Kidney epithelial cell (primary cell): ENCODE data around the gene TRPC5OS. TPM values are rescaled to one million over a fixed set of nuclear protein-coding genes. Genes with fewer than 3 reads are reported as not detected.

Experiments
- DNase-seq: peaks from one replicate; pipeline ENCODE4 v3.0.0-alpha.2; 2010; ENCODE audit warnings: low read depth
- H3K27me3 ChIP-seq: 2 replicates; pipeline ENCODE4 v1.6.0; 2011; ENCODE audit warnings: low read length; ENCODE audit not compliant: control insufficient read depth, insufficient read depth
- H3K36me3 ChIP-seq: 2 replicates; pipeline ENCODE4 v1.5.1; 2011; ENCODE audit warnings: low read length; ENCODE audit not compliant: control insufficient read depth, insufficient read depth
- H3K4me3 ChIP-seq: 2 replicates; pipeline ENCODE4 v1.5.1; 2011; ENCODE audit warnings: low read depth, mild to moderate bottlenecking, control low read depth, low read length
- total RNA-seq: library from RNA; depleted of rRNA; stranded (reverse); fragments of >200 nt; gene quantifications from 2 replicates; pipeline ENCODE4 v1.2.3, GENCODE V29; 2015
- TF ChIP-seq, protein P1 (sequence below): IDR thresholded peaks from 2 replicates; pipeline ENCODE4 v1.5.1; 2011; ENCODE audit warnings: mild to moderate bottlenecking, moderate library complexity, low read length, control low read depth, inconsistent platforms; ENCODE audit not compliant: insufficient read depth, poor library complexity, severe bottlenecking

TRPC5OS gene
- total RNA-seq, 1 donor from 2014 or later, result not detected

DNA sequence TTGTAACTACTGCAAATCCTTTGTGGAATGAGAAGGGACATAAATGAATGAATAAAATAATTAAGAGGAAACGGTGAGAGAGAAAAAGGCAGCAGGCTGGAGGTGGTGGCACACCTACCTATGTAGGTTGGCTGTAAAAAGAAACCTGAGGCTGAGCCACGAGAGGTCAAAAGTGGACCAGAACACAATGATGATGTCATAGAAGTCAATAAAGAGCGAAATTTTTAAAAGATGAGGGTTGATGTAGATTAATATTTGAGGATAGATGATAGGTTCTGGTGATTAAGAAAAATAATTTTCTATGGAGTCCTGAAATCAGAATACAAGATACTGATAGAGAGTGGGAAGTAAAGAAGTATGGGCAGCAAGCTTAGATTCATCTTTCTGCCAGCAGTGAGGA, 1.7 kb downstream of the TRPC5OS start:
- no peak for DNase-seq
- no peaks in the 10 kb centered on the region for H3K36me3 ChIP-seq
- TF ChIP-seq, protein P1, sequence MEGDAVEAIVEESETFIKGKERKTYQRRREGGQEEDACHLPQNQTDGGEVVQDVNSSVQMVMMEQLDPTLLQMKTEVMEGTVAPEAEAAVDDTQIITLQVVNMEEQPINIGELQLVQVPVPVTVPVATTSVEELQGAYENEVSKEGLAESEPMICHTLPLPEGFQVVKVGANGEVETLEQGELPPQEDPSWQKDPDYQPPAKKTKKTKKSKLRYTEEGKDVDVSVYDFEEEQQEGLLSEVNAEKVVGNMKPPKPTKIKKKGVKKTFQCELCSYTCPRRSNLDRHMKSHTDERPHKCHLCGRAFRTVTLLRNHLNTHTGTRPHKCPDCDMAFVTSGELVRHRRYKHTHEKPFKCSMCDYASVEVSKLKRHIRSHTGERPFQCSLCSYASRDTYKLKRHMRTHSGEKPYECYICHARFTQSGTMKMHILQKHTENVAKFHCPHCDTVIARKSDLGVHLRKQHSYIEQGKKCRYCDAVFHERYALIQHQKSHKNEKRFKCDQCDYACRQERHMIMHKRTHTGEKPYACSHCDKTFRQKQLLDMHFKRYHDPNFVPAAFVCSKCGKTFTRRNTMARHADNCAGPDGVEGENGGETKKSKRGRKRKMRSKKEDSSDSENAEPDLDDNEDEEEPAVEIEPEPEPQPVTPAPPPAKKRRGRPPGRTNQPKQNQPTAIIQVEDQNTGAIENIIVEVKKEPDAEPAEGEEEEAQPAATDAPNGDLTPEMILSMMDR, result no peak

DNA sequence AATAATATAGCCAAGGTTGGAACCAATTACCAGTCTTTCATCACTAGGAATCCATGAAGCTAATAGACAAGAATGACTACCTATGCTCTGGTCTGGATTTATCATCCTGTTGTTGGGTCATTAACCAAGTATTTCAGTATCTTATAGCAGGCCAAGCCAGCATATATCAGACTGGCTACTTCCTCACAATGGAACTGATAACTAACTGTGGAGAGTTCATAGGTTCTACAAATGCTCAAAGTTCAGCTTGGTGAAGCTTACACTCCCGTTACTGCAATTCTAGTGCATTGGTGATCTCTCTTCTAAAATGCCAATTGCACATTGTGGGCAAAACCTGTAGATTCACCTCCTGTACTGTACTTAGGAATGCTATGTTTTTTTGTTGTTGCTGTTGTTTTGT, 4.8 kb downstream of the TRPC5OS start:
- no peak for DNase-seq
- TF ChIP-seq, protein P1, result no peak
- Histone ChIP-seq H3K27me3 (peaks cover 2% of the 10 kb centered on the region), H3K36me3 (no peaks in the 10 kb centered on the region), H3K4me3 (no peak overlapping the region)

More for the DNA sequence above, 1.7 kb downstream of the TRPC5OS start:
- Histone ChIP-seq H3K4me3 (no peak overlapping the region), H3K27me3 (peaks cover 2% of the 10 kb centered on the region)

DNA sequence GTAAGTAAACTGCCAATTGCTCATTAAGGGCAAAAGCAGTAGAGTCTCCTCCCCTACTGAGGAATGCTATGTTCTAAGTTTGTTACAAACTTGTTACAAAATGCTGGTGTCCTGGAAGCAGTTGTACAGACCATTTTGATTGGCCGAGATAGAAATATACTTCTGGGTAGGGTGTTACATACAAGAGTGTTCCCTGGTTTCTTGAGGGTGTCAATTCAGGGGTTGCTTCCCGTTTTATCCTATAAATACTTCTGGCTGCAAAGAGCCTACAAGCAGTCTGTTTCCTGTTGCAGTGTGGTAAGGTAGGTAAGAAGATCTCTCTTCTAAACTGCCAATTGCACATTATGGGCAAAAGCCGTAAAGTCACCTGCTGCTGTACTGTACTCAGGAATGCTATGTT, 5.7 kb downstream of the TRPC5OS start:
- no peak overlapping the region for H3K4me3 ChIP-seq
- no peaks in the 10 kb centered on the region for H3K36me3 ChIP-seq
- H3K27me3 ChIP-seq, result peaks cover 2% of the 10 kb centered on the region
- DNase-seq, result no peak
- TF ChIP-seq, protein P1, result no peak

GRCh38 chrX:111886678-111887077, 10.7 kb downstream of the TRPC5OS start:
- no peaks in the 10 kb centered on the region for H3K36me3 ChIP-seq
- H3K27me3 ChIP-seq, result no peaks in the 10 kb centered on the region
- TF ChIP-seq, protein P1, result no peak
- no peak overlapping the region for H3K4me3 ChIP-seq
- DNase-seq, result no peak

- no peaks in the 10 kb centered on the region for H3K36me3 ChIP-seq
- DNase-seq, result no peak
- TF ChIP-seq, protein P1, result no peak
Measured at GRCh38 chrX:111888600-111888999, 12.6 kb downstream of the TRPC5OS start.

GRCh38 chrX:111892375-111892774, 16.4 kb downstream of the TRPC5OS start:
- Histone ChIP-seq H3K36me3 (no peaks in the 10 kb centered on the region), H3K4me3 (no peak overlapping the region), H3K27me3 (no peaks in the 10 kb centered on the region)
- TF ChIP-seq, protein P1, result no peak
- no peak for DNase-seq

More at GRCh38 chrX:111888600-111888999, 12.6 kb downstream of the TRPC5OS start:
- no peaks in the 10 kb centered on the region for H3K27me3 ChIP-seq
- no peak overlapping the region for H3K4me3 ChIP-seq
